ENCODE measurements around the gene CALB2.

Gene CALB2

GRCh38 chr16:71338193-71338592 is 20.3 kb upstream of the CALB2 start:
- TF ChIP-seq, protein P1, sequence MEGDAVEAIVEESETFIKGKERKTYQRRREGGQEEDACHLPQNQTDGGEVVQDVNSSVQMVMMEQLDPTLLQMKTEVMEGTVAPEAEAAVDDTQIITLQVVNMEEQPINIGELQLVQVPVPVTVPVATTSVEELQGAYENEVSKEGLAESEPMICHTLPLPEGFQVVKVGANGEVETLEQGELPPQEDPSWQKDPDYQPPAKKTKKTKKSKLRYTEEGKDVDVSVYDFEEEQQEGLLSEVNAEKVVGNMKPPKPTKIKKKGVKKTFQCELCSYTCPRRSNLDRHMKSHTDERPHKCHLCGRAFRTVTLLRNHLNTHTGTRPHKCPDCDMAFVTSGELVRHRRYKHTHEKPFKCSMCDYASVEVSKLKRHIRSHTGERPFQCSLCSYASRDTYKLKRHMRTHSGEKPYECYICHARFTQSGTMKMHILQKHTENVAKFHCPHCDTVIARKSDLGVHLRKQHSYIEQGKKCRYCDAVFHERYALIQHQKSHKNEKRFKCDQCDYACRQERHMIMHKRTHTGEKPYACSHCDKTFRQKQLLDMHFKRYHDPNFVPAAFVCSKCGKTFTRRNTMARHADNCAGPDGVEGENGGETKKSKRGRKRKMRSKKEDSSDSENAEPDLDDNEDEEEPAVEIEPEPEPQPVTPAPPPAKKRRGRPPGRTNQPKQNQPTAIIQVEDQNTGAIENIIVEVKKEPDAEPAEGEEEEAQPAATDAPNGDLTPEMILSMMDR (IDR thresholded peaks at IDR 0.05): no peak

DNA sequence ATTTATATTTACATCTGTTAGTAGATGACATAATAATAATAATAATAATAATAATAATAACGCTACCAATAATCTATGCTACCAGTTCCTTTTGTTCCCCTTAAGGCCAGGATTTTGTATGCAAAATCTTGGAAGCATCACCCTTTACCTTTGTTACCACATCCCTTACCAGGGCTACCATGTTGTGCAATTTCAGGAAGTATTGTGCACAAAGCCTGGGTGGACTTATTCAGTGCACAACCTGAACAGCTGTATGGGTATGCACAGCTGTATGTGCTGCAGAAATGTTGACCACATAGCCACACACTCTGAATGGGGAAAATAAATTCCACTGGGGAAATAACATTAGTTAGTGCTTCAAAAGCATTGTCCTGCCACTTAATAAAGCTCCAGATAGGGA is 19.9 kb upstream of the CALB2 start:
- TF ChIP-seq, protein P1 (IDR thresholded peaks at IDR 0.05): no peak

DNA sequence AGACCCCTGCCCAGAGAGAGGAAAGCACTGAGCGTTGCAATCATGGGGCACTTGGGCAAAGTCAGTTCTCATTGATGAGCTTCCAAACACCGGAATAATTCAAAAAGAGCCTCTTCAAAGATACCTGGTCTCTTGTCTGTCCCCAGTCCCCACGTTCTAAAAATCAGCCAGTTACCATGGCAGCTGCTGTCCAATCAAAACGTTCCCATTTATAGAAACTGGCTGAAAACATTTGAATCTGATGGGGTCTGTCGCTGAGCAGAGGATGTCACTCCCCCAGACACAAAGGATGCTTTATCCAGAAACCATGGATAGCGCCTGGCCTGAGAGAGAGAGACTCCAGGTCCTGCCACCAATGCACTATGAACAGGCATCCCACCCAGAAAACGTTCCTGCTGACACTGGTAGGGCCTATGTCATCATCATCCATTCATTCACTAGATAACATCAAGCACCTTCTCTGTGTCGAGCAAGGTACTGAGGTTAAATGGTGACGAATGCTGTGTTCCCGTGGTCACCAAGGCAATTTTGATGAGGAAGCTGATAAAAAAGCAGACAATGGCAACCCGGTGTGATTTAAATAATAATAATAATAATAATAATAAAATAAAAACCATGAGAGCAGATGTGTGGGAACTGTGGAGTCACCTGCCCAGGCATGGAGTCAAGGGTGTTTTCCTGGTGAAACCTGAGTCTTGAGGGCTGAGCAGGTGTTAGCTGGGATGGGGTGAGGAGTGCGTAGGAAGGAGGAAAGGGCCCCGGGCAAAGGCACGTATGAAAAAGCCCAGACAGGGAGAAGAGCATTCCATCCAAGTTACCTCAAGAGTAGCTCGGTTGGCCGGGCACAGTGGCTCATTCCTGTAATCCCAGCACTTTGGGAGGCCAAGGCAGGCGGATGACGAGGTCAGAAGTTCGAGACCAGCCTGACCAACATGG is 19.0 kb upstream of the CALB2 start:
- TF ChIP-seq, protein P1 (IDR thresholded peaks at IDR 0.05): no peak

DNA sequence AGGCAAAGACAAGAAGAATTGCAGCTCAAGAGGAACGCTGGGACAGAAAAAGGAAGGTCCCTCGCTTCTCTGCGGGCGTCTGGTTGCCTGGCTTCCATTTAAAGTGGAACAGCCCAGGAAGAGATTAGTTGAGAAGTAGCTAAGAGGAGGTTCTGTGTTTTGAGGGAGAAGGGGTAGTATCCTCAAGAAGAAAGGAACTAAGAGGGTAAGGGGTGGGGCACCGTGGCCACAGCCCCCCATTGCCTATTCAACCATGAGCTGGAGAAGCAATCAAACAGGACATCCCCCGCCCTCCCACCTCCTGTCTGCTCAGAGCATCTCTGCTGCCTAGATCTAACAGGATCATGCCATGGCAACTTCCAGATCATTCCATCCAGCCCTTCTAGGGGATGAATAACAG is 18.1 kb upstream of the CALB2 start:
- TF ChIP-seq, protein P1 (IDR thresholded peaks at IDR 0.05): no peak

DNA sequence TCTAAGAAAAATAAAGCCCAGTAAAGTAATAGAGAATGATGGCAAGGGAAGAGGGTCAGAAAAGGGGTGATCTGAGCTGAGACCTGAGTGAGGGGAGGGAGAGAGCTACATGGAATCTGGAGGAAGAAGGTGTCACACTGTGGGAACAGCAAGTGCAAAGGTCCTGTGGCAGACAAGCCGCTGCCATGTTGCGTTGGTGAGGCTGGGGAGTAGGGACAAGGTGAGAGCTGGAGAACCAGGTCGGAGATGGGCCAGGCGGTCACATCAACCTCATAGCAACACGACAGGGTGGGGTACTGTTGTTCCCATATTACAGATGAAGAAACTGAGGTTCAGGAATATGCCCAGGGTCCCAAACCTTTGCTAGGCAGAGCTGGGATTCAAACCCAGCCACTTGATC is 16.6 kb upstream of the CALB2 start:
- TF ChIP-seq, protein P1 (IDR thresholded peaks at IDR 0.05): no peak

DNA sequence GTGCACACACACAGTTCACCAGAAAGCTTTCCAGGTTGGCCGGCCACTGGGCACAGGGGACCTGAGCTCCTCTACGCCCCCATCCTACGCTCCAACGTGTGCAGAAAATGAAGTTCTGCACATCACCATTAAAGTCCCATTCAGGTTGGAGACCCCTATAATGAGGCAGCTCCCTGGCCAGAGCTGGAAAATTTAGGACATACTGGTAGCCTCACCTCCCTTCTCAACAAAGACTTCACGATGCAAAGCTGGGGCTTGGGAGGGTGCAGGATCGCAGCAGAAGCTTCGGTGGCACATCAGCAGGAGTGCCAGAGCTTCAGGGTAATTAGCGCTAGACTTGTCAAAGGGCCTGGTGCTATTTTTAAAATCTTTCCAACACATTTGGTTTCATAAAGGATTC is 15.4 kb upstream of the CALB2 start:
- TF ChIP-seq, protein P1 (IDR thresholded peaks at IDR 0.05): no peak

GRCh38 chr16:71344315-71344905 is 14.1 kb upstream of the CALB2 start:
- TF ChIP-seq, protein P1 (IDR thresholded peaks at IDR 0.05): no peak
